A549 (cell line): ENCODE data around the gene AP3D1. TPM values are rescaled to one million over a fixed set of nuclear protein-coding genes. Genes with fewer than 3 reads are reported as not detected.

Source experiments
- ATAC-seq, 2 experiments: fragments of 200-7000 bp in 1 of 2; fragments of >200 bp in 1 of 2; cut with Nextera tagmentation in 1 of 2; cut with Tn5 transposase in 1 of 2; 3 replicates each; pipeline versions ENCODE4 v1.8.0 to v1.9.1; 2018 to 2020; ENCODE audit warnings: mild to moderate bottlenecking in 1 of 2, moderate library complexity in 1 of 2
- CTCF ChIA-PET: fragments of 300-600 bp; sonication (Branson Sonifier 250); formaldehyde crosslinking; extraction: SDS; loops from one replicate; lab custom pipeline; 2021; ENCODE audit warnings: antibody characterized with exemption, inconsistent platforms; lab: Yijun Ruan, JAX
- POLR2A ChIA-PET: fragments of 350-600 bp; formaldehyde crosslinking; extraction: SDS; loops from one replicate; lab custom pipeline; 2021; ENCODE audit warnings: antibody characterized with exemption, inconsistent platforms; lab: Yijun Ruan, JAX
- DNase-seq, 2 experiments: peaks; one replicate each; pipeline versions ENCODE4 v3.0.0 to v3.0.0-alpha.2; 2011 to 2016; ENCODE audit warnings: low read depth in 1 of 2, low spot score in 1 of 2
- FAIRE-seq: peaks from 2 replicates; lab custom pipeline; 2011; peaks lifted over from hg19 to GRCh38; lab: Jason Lieb, UNC
- H3K27ac ChIP-seq, 2 experiments: fragments of >200 bp; sonication (Bioruptor Twin); formaldehyde crosslinking; 3 replicates each; pipeline ENCODE4 v1.5.1; 2016 to 2017
- H3K4me1 ChIP-seq: fragments of >200 bp; sonication (Bioruptor Twin); formaldehyde crosslinking; 3 replicates; pipeline ENCODE4 v1.6.1; 2016
- H3K4me2 ChIP-seq: fragments of >200 bp; sonication (Bioruptor Twin); formaldehyde crosslinking; 3 replicates; pipeline ENCODE4 v1.6.1; 2016
- H3K4me3 ChIP-seq: fragments of >200 bp; sonication (Bioruptor Twin); formaldehyde crosslinking; 3 replicates; pipeline ENCODE4 v1.5.1; 2016
- H3K9me3 ChIP-seq: fragments of >200 bp; sonication (Bioruptor Twin); formaldehyde crosslinking; 3 replicates; pipeline ENCODE4 v1.6.1; 2016
- ATOH8 ChIP-seq: fragments of 250-450 bp; sonication (Bioruptor Pico); IDR thresholded peaks from 2 replicates; pipeline ENCODE4 v1.5.0; 2020; ENCODE audit warnings: low read depth, mild to moderate bottlenecking, moderate library complexity
- BHLHE40 ChIP-seq: IDR thresholded peaks from 2 replicates; pipeline ENCODE4 v1.6.1; 2012; ENCODE audit warnings: low read depth, low read length, inconsistent platforms
- CBX2 ChIP-seq: fragments of 200-600 bp; sonication (generic); IDR thresholded peaks from 2 replicates; pipeline ENCODE4 v1.6.1; 2016; ENCODE audit warnings: low read depth, mild to moderate bottlenecking, borderline replicate concordance
- CBX8 ChIP-seq: fragments of 200-600 bp; sonication (generic); IDR thresholded peaks from 2 replicates; pipeline ENCODE4 v1.6.1; 2016
- CHD2 ChIP-seq: fragments of 150-350 bp; IDR thresholded peaks from 2 replicates; pipeline ENCODE4 v1.6.1; 2014; ENCODE audit warnings: low read length; ENCODE audit not compliant: partially characterized antibody
- EHF ChIP-seq: fragments of 250-450 bp; sonication (Bioruptor Pico); IDR thresholded peaks from 2 replicates; pipeline ENCODE4 v1.5.0; 2020; ENCODE audit warnings: mild to moderate bottlenecking
- EP300 ChIP-seq, 2 experiments: fragments of >200 bp; sonication (Bioruptor Twin); formaldehyde crosslinking; IDR thresholded peaks; 2 replicates in 1 of 2; 3 replicates in 1 of 2; pipeline ENCODE4 v1.6.1; 2016 to 2017
- FOSB ChIP-seq: fragments of 250-450 bp; sonication (Bioruptor Pico); IDR thresholded peaks from 2 replicates; pipeline ENCODE4 v1.5.0; 2020; ENCODE audit warnings: mild to moderate bottlenecking, moderate library complexity
- FOSL2 ChIP-seq, 2 experiments: fragments of 450-650 bp in 1 of 2; fragments of >200 bp in 1 of 2; sonication (Bioruptor Twin) in 1 of 2; formaldehyde crosslinking; IDR thresholded peaks; 2 replicates each; pipeline versions ENCODE4 v1.5.0 to v1.6.1; 2016 to 2020; ENCODE audit warnings: mild to moderate bottlenecking in 1 of 2, moderate library complexity in 1 of 2
- HEYL ChIP-seq: fragments of 250-450 bp; sonication (Bioruptor Pico); IDR thresholded peaks from 2 replicates; pipeline ENCODE4 v1.8.0; 2021; ENCODE audit warnings: mild to moderate bottlenecking, moderate library complexity
- HMGXB4 ChIP-seq: fragments of 250-450 bp; sonication (Bioruptor Pico); IDR thresholded peaks from 2 replicates; pipeline ENCODE4 v1.5.0; 2021; ENCODE audit warnings: mild to moderate bottlenecking, moderate library complexity, borderline replicate concordance
- KDM5A ChIP-seq: fragments of 200-600 bp; sonication (generic); IDR thresholded peaks from 2 replicates; pipeline ENCODE4 v1.6.1; 2016; ENCODE audit warnings: antibody characterized with exemption, mild to moderate bottlenecking
- MAFK ChIP-seq: fragments of 450-650 bp; IDR thresholded peaks from 2 replicates; pipeline ENCODE4 v1.6.1; 2014; ENCODE audit not compliant: partially characterized antibody
- MAX ChIP-seq: IDR thresholded peaks from 2 replicates; pipeline ENCODE4 v1.6.1; 2012
- MAZ ChIP-seq: fragments of 150-350 bp; IDR thresholded peaks from 2 replicates; pipeline ENCODE4 v1.6.1; 2014; ENCODE audit warnings: antibody characterized with exemption, low read depth, low read length, borderline replicate concordance
- NPAS2 ChIP-seq: fragments of 250-450 bp; sonication (Bioruptor Pico); IDR thresholded peaks from 2 replicates; pipeline ENCODE4 v1.8.0; 2022; ENCODE audit warnings: mild to moderate bottlenecking, moderate library complexity, borderline replicate concordance
- RCOR1 ChIP-seq: fragments of 150-350 bp; IDR thresholded peaks from 2 replicates; pipeline ENCODE4 v1.6.1; 2014; ENCODE audit warnings: antibody characterized with exemption, low read length, low read depth
- WGBS: methylation state at CpG from one replicate; pipeline ENCODE4 v1.1.6; 2017; ENCODE audit errors: missing lambda C conversion rate; 5-methylcytosine and 5-hydroxymethylcytosine counted together
- polyA plus RNA-seq, 4 experiments: library from polyadenylated mRNA; depleted of rRNA in 3 of 4; stranded (reverse); fragments of >200 nt; fragmentation: RNase III in 1 of 4; extraction: RNeasy Plus Mini Kit Qiagen cat#74134 plus additional on column Dnase treatment in 1 of 4; gene quantifications; 2 replicates in 3 of 4; 3 replicates in 1 of 4; pipeline ENCODE4 v1.2.3, GENCODE V29; 2011 to 2017
- TF ChIP-seq, protein P1 (sequence below): fragments of 150-350 bp; IDR thresholded peaks from 2 replicates; pipeline ENCODE4 v1.6.1; 2014; ENCODE audit warnings: low read depth, mild to moderate bottlenecking, low read length
- TF ChIP-seq, protein P2 (sequence below): IDR thresholded peaks from 2 replicates; pipeline ENCODE4 v1.6.1; 2012; ENCODE audit warnings: low read depth, borderline replicate concordance
- TF ChIP-seq, protein P3 (sequence below): fragments of 450-650 bp; IDR thresholded peaks from 2 replicates; pipeline ENCODE4 v1.6.1; 2014; ENCODE audit warnings: antibody characterized with exemption
- TF ChIP-seq, protein P4 (sequence below): fragments of >200 bp; sonication (Bioruptor Twin); formaldehyde crosslinking; IDR thresholded peaks from 3 replicates; pipeline ENCODE4 v1.5.1; 2016

The AP3D1 gene
- polyA plus RNA-seq, 2 of the 4 experiments (the other 2 are of a cell fraction), result 44.4 to 66.9 TPM

DNA sequence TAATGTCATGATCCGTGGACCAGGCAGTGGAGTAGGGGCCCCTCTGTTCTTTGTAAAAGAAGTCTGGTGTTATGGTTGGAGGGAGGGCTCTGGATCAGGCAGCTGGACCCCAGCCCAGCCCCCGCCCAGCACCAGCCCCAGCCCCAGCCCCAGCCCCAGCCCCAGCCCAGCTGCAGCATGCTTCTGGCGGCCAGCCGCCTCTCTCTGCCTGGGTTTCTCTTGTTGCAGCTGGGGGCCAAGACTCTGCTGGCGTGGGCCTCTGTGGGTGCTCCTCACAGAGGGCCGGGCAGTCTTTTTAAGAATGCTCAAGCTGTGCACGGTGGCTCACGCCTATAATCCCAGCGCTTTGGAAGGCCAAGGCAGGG, 30.2 kb upstream of the AP3D1 start:
- TF ChIP-seq NPAS2 (CRISPR knock-in tag) (no peak), BHLHE40 (no peak), FOSB (CRISPR knock-in tag) (no peak), RCOR1 (no peak), ATOH8 (no peak)
- TF ChIP-seq, protein P1, sequence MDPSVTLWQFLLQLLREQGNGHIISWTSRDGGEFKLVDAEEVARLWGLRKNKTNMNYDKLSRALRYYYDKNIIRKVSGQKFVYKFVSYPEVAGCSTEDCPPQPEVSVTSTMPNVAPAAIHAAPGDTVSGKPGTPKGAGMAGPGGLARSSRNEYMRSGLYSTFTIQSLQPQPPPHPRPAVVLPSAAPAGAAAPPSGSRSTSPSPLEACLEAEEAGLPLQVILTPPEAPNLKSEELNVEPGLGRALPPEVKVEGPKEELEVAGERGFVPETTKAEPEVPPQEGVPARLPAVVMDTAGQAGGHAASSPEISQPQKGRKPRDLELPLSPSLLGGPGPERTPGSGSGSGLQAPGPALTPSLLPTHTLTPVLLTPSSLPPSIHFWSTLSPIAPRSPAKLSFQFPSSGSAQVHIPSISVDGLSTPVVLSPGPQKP, result no peak
- H3K27ac ChIP-seq, result no peak overlapping the region
- no peaks in the 10 kb centered on the region for H3K4me1 ChIP-seq
- no peak overlapping the region for H3K4me2 ChIP-seq
- H3K4me3 ChIP-seq, result no peak overlapping the region
- DNase-seq (no peak), ATAC-seq (no peak), FAIRE-seq (no peak)
- ChIA-PET CTCF (interaction anchor here (0.5 to 1.3 kb wide), 5 partner anchors 26 to 762 kb away, joined by 3 to 6 read pairs (median 4); no protein-coding TSS in a partner anchor), POLR2A (no interaction called here)
- 98% methylated on average over 5 of the region's 9 CpGs for WGBS
- no peaks in the 10 kb centered on the region for H3K9me3 ChIP-seq

- WGBS, result 97% methylated on average over 10 of the region's 22 CpGs
- FAIRE-seq, result no peak
- no peak for TF ChIP-seq MAX
- no peak for TF ChIP-seq KDM5A
- TF ChIP-seq, protein P2, sequence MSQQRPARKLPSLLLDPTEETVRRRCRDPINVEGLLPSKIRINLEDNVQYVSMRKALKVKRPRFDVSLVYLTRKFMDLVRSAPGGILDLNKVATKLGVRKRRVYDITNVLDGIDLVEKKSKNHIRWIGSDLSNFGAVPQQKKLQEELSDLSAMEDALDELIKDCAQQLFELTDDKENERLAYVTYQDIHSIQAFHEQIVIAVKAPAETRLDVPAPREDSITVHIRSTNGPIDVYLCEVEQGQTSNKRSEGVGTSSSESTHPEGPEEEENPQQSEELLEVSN, result no peak
- TF ChIP-seq NPAS2 (CRISPR knock-in tag), result no peak
- TF ChIP-seq MAFK, result no peak
- TF ChIP-seq EHF (CRISPR knock-in tag), result no peak
- no peak for TF ChIP-seq HEYL
- TF ChIP-seq MAZ, result no peak
- TF ChIP-seq CBX8, result no peak
- TF ChIP-seq CHD2, result no peak
- no peak for TF ChIP-seq FOSL2 (IDR thresholded peaks at IDR 0.05)
- no peak for TF ChIP-seq FOSL2 (CRISPR knock-in tag; IDR thresholded peaks at IDR 0.05)
- no peak for TF ChIP-seq CBX2
- TF ChIP-seq, protein P3, sequence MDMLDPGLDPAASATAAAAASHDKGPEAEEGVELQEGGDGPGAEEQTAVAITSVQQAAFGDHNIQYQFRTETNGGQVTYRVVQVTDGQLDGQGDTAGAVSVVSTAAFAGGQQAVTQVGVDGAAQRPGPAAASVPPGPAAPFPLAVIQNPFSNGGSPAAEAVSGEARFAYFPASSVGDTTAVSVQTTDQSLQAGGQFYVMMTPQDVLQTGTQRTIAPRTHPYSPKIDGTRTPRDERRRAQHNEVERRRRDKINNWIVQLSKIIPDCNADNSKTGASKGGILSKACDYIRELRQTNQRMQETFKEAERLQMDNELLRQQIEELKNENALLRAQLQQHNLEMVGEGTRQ, result no peak
- TF ChIP-seq HMGXB4 (CRISPR knock-in tag), result no peak
- no peak for TF ChIP-seq EP300 (IDR thresholded peaks at IDR 0.05)
- TF ChIP-seq, protein P4, sequence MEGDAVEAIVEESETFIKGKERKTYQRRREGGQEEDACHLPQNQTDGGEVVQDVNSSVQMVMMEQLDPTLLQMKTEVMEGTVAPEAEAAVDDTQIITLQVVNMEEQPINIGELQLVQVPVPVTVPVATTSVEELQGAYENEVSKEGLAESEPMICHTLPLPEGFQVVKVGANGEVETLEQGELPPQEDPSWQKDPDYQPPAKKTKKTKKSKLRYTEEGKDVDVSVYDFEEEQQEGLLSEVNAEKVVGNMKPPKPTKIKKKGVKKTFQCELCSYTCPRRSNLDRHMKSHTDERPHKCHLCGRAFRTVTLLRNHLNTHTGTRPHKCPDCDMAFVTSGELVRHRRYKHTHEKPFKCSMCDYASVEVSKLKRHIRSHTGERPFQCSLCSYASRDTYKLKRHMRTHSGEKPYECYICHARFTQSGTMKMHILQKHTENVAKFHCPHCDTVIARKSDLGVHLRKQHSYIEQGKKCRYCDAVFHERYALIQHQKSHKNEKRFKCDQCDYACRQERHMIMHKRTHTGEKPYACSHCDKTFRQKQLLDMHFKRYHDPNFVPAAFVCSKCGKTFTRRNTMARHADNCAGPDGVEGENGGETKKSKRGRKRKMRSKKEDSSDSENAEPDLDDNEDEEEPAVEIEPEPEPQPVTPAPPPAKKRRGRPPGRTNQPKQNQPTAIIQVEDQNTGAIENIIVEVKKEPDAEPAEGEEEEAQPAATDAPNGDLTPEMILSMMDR, result no peak
- no peak for TF ChIP-seq ATOH8
- no peaks in the 10 kb centered on the region for H3K4me1 ChIP-seq
- H3K4me3 ChIP-seq, result no peak overlapping the region
- no peak overlapping the region for H3K27ac ChIP-seq
- ChIA-PET CTCF (interaction anchor here (0.5 to 1.2 kb wide), 4 partner anchors 12 to 762 kb away, joined by 3 to 6 read pairs (median 4); no protein-coding TSS in a partner anchor), POLR2A (no interaction called here)
- ATAC-seq, result no peak
- no peaks in the 10 kb centered on the region for H3K9me3 ChIP-seq
- DNase-seq, result no peak
- no peak overlapping the region for H3K4me2 ChIP-seq
Measured at GRCh38 chr19:2180881-2181632, 29.7 kb upstream of the AP3D1 start.
